ENCODE measurements around the gene CRIP1.

GRCh38 chr14:105490267-105490571 is 3.5 kb downstream of the CRIP1 start:
- TF ChIP-seq CTCF (IDR thresholded peaks at IDR 0.05), result no peak
- no peak for TF ChIP-seq ZFX (IDR thresholded peaks at IDR 0.05; ENCODE audit: borderline replicate concordance)

Data from 22Rv1 (cell line).